22Rv1 (cell line): ENCODE measurements around the gene STK40.

Experiments
- H3K27ac ChIP-seq: fragments of 450-650 bp; 2 replicates; pipeline ENCODE4 v1.5.1; 2017
- CTCF ChIP-seq: fragments of 450-650 bp; IDR thresholded peaks from 2 replicates; pipeline ENCODE4 v1.5.1; 2017; ENCODE audit warnings: mild to moderate bottlenecking
- ZFX ChIP-seq: fragments of 450-650 bp; IDR thresholded peaks from 2 replicates; pipeline ENCODE4 v1.6.1; 2017; ENCODE audit warnings: antibody characterized with exemption, borderline replicate concordance

Gene STK40

GRCh38 chr1:36342426-36343185, 43.1 kb downstream of the STK40 start:
- TF ChIP-seq ZFX (no peak), CTCF (peak; percentile 57)

GRCh38 chr1:36341626-36342320, 44.0 kb downstream of the STK40 start:
- TF ChIP-seq CTCF (no peak), ZFX (no peak)
- no peak overlapping the region for H3K27ac ChIP-seq

More at GRCh38 chr1:36342426-36343185, 43.1 kb downstream of the STK40 start:
- H3K27ac ChIP-seq: no peak overlapping the region

- TF ChIP-seq ZFX: no peak
- no peak for TF ChIP-seq CTCF
Measured at GRCh38 chr1:36339615-36340014, 46.1 kb downstream of the STK40 start.

GRCh38 chr1:36339215-36339614, 46.5 kb downstream of the STK40 start:
- H3K27ac ChIP-seq: no peak overlapping the region
- TF ChIP-seq ZFX (no peak), CTCF (no peak)

More at GRCh38 chr1:36339615-36340014, 46.1 kb downstream of the STK40 start:
- H3K27ac ChIP-seq: no peak overlapping the region

- TF ChIP-seq CTCF (no peak), ZFX (no peak)
- H3K27ac ChIP-seq: no peak overlapping the region
Measured at GRCh38 chr1:36337830-36338229, 47.9 kb downstream of the STK40 start.

- no peak overlapping the region for H3K27ac ChIP-seq
- TF ChIP-seq ZFX (no peak), CTCF (no peak)
Measured at GRCh38 chr1:36330940-36331339, 54.8 kb downstream of the STK40 start.

GRCh38 chr1:36329817-36330216, 55.9 kb downstream of the STK40 start:
- no peak for TF ChIP-seq CTCF
- TF ChIP-seq ZFX: no peak
- no peak overlapping the region for H3K27ac ChIP-seq
